Activated naive CD4-positive, alpha-beta T cell (primary cell): Measurements from ENCODE around the gene COA6.

Experiments
- DNase-seq, 4 experiments: peaks; one replicate each; lab custom pipeline; 2025; lab: John Stamatoyannopoulos, UW

COA6 gene, protein sequence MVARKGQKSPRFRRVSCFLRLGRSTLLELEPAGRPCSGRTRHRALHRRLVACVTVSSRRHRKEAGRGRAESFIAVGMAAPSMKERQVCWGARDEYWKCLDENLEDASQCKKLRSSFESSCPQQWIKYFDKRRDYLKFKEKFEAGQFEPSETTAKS

DNA sequence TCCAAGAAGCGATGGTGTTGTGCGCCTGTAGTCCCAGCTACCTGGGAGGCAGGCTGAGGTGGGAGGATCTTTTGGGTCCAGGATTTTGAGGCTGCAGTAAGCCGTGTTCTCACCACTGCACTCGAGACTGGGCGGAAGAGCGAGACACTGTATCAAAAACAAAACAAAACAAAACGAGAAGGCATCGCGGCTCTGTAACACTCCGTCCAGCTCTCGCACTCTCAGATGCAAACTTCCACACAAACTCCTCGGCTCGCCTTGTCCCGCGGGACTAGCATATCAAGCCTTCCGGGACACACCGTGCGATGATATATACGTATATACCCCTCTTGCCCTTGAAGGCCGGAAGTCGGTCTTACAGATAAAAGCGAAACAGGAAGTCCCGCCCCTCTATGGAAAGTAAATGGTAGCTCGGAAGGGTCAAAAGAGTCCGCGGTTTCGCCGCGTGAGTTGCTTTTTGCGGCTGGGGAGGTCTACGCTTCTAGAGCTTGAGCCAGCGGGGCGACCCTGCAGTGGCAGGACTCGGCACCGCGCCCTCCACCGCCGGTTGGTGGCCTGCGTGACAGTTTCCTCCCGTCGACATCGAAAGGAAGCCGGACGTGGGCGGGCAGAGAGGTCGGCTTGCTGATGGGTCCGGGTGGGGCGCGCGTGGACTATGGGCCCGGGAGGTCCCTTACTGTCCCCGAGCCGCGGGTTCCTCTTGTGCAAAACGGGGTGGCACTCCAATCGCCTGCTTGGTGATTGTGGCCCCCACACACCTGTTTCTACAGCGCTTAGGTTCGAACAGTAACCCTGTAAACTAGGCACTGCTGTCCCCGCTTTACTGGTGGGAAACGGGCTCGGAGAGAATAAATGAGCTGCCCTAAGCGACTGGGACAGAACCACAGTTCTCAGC, at the start of gene COA6:
Gene COA6, plus strand, starts transcription at position 393 of the 895 bp plus-strand sequence. Its CDS starts 11 bp downstream, at position 404.
- DNase-seq: peak; percentile 76 to 83 (median 81)

DNA sequence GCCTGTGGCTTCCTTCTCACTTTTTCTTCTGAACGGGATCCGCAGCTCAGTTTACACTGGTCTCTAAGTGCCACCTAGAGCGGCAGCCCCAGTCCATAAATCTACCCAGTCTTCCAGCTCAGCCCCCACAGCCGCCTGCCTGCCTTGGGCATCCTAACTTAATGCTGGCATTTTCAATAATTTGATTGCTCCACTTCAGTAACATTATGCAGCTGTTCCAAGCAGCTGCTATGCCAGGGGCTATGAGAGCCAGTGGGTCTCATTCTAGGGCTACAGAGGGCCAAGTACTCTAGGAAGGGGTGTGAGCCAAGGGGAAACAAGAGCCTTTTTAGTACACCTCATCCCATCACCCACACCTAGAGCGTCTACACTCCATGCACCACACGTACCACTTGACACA, 48.4 kb upstream of the COA6 start:
- DNase-seq: no peak

DNA sequence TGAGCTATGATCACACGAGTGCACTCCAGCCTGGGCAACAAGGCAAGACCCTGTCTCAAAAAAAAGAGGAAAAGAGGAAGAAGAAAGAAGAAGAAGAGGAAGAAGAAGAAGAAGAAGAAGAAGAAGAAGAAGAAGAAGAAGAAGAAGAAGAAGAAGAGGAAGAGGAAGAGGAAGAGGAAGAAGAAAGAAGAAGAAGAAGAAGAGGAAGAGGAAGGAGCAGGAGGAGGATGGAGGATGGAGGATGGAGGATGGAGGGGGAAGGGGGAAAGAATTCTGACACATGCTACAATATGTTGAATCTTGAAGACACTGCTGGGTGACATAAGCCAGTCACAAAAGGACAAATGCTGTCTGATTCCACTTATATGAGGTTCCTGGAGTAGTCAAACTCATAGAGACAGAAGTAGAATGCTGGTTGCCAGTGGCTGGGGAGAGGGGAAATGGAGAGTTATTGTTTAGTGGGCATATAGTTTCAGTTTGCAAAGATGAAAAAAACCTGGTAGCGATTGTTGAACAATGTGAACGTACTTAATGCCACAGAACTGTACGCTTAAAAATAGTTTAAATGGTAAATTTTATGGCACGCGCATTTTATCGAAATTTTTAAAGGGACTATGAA, 47.3 kb upstream of the COA6 start:
- DNase-seq: no peak

DNA sequence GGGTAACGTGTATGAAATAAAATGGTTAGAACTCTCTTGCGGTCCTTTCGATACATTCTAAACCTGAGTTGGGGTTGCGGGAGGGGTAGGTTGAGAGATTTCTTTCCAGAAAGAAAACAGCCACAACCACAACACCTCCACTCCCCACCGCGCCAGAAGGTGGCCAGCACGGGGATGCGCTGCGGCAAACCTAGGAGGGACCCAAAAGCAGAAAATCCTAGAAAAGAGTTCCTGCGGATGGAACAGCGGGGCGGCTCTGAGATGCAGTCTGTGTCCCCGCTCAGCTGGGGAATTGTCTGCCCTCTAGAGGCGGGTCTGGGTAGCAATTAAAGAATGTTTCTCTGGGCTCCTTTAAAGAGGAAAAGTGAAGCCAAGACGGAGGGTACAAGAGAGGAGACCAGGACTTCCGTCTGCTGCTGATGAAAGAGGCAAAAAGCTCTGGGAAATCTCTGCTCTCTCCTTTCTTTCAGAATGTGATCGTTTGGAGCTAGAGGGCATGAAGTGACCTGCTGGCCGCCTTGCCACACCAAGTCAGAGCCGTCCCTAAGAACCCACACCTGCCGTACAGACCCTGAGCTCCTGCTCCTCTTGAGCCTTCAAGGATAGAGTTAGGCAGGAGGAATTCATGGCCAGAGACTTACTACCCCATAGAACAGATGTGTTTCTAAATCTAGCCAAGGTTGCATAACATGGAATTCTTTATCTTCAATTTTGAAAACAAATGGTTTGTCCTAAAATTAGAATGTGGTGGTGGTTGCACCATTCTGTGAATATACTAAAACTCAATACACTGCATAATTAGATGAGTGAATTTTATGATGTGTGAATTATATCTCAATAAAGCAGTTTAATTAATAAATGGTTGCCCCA, 46.5 kb upstream of the COA6 start:
- DNase-seq: peak in 3 of 4 experiments; percentile 25 to 54 (median 45)

DNA sequence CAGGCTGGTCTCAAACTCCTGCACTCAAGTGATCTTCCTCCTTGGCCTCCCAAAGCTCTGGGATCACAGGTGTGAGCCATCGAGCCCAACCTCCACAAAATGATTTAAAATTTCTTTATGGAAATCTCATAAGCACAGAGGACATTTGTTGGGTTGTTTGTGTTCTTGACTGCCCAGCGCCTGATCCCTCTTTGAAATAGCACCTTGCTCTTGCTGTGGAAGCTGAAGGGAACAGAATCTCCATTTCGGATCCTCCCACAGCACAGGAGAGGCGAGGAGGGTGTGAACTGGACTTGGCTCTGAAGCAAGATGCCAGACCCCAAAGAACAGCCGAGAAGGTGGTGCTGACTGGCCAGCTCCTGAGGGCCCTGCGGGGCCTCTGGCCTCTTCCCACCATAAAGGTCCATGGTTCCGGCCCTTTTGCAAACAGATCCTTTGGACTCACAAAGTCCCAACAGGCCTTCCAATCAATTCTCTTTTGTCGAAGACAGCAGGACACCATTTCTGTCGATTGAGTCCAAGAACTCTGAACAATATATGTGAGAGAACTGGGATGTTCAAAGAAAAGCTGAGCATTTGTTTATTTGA, 45.6 kb upstream of the COA6 start:
- no peak for DNase-seq

DNA sequence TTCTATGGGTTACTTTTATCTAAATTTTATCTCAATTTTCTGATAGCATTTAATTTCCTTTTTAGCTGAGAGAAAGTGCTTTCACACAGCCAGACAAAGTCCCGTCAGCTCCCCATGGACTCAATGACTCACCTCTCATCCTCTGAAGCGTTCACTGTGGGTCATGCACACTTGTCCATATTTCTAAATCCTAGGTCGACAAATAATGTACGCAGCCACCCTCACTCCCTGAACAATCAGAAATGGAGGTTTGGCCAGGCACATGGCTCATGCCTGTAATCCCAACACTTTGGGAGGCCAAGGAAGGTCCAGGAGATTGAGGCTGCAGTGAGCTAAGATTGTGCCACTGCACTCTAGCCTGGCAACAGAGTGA, 42.4 kb upstream of the COA6 start:
- no peak for DNase-seq

DNA sequence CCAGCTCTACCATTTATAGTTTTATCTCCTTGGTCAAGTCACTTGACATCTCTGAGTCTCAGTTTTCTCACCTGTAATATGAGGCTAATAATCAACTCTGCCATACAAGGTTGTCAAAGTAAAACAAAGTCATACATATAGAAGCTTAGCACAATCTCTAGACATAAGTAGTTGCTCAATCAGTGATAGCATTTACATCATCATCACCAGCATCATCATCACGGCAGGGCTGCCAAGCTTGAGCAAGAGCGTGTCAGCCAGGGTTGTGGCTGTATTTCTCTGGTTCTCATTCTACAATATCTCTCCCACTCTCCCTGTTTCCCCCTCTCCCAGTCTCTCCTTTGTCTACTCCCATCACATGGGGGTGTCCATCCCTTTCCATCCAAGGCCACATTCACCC, 41.7 kb upstream of the COA6 start:
- DNase-seq: no peak

DNA sequence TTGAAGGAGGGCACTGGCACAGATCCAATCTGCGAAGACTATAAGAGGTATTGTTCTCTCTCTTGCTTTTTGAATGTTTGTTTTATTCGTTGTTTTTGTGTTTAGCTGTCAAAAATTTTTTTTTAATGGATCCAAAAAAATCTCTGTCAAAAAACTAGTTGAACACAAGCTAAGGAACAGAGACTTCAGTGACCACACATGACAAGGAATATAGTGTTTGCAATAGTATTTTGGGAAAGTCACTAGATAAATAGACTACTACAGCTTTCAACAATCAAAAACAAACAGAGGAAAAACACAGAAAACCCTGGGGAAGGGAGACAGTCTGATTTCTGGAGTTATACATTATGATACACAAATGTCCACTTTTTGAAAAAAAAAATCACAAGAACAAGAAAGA, 36.9 kb upstream of the COA6 start:
- DNase-seq: no peak

DNA sequence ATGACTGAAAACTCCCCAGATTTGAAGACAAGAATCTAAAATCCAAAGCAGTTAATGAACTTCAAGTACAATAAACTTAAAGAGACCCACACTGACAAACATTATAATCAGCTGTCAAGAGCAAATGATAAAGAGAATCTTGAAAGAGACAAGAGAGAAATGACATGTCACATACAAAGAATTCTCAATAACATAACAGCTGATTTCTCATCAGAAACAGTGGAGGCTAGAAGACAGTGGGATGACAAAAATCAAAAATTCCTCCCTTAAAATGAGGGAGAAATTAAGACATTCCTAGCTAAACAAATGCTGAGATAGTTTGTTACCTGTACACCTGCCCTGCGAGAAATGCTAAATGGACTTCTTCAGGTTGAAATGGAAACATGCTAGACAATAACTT, 36.0 kb upstream of the COA6 start:
- DNase-seq: no peak

DNA sequence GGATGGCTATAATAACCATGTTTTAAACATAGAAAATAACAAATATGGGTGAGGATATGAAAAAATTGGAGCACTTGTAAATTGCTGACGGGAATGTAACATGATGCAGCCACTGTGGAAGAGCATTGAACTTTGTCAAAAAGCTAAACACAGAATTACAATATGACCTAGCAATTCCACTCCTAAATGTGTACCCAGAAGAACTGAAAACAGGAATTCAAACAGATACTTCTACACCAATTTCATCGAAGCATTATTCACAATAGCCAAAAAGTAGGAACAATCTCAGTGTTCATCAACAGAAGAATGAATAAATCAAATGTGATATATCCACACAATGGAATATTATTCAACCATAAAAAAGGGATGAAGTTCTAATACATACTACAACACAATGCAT, 32.7 kb upstream of the COA6 start:
- DNase-seq: no peak

DNA sequence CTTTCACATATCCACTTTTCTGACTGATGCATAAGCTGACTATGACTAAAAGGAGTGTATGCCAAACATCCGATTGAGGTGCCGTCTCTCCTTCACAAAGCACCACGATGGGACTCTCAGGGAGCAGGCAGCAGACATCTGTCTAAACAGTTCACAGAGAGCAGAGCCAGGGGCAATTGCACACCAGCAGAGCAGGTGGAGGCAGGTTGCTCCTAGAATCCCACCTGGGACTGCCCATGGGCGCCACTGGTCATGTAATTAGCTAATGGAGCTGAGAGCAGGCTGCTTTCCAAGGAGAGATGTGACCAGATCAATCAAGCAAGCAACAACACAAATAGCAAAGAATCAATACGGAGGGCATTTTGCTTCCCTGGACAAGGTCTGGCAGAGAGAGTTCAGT, 30.5 kb upstream of the COA6 start:
- no peak for DNase-seq

DNA sequence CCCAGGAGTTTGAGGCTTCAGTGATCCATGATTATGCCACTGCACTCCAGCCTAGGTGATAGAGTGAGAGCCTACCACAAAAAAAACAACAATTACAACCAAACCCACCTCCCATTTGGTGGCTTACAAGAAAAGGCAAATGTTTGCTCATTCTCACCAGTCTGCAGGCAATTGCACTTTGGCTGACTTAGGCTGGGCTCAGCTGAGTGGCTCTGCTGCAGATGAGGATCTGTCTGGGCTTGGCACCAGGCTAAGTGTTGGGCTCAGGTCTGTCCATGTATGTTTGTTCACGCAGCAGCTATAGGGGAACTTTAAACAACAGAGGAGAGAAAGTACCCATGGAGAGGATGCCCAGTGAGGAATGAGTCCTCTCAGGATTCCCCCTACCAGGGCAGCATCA, 28.0 kb upstream of the COA6 start:
- DNase-seq: no peak

DNA sequence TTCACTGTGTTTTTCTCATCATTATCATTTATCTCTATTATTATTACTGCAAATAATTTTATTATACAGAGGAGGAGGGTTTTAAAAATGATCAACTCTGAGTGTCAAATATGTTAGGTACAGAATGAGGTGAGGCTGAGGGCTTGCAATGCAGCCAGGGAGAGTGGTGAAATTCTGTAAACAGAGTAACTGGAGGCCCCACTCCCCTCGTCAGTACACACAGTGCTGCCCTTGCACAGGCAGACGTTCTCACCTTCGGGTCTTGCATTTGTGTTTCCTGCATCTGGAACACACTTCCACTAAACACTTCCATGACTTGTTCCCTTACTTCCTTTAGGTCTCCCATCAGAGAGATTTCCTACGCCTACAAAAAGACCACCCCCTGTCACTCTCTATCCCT, 24.3 kb upstream of the COA6 start:
- no peak for DNase-seq

DNA sequence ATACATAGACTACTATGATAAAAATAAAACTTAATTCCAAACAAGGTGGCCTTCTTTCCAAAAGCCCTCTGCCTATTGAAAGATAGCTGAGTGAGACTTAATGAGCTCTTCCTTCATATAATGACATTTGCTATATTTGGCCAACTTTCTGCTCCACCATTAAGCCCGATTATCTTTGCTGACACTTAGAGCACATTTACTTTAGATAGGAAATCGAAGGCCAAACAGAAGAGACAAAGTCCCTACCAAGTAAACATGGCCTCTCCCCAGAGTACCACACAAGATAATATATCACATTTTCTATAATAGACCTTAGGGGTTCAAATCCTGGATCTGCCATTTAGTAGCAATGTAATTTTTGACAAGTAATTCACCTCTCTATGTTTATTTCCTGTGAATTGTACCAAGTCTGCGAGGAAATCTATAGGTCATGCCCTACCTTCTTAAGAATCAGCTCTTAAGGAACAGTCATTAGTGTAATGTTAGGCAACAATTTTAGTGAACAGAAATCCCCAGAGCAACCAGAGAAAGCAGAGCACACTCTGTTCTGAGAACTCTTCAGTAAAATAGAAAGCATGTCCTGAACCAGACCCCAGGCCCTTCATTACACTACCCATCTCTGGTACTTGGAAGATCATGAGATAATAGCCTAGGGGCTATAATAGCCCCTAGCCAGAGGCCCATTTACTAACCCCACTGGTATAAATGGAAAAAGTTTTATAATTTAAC, 17.3 kb upstream of the COA6 start:
- DNase-seq: no peak

DNA sequence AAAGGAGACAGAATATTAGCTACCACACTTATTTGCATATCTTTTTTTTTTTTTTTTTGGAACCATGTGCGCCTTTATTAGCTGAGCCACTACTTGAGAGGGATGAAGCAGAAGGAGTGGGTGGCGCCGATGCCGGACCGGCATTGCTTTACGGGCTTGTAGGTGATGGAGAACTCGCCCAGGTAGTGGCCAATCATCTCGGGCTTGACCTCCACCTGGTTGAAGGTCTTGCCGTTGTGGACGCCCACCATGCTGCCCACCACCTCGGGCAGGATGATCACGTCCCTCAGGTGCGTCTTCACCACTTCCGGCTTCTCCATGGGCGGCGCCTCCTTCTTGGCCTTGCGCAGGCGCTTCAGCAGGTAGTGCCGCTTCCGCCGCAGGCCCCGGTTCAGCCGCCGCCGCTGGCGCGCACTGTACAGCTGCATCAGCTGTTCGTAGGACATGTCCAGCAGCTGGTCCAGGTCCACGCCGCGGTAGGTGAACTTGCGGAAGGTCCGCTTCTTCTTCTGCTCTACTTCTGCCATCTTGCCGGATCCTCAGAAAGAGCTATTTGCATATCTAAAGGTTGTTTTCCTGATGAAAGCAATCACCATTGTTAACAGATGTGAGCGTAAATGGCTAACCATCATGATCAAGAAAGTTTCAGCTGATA, 16.5 kb upstream of the COA6 start:
- DNase-seq: peak in 3 of 4 experiments; percentile 8 to 32 (median 26)

DNA sequence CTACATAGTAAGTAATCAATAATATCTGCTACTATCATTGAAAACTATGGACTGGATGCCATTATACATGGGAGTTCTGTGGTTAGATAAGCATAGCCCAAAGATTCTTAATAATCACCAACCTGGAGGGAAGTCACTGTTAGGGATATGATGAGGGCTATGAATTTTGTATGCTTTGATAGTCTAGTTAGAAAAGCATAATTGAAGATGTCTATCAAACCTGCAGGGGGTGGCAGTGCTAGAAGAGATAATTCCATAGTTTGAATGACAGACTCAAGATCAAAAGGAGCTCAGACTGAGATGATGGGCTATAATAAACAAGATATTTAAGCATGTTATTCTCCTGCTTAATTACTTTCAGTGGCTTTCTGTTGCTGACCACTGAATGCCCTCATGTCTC, 15.4 kb upstream of the COA6 start:
- no peak for DNase-seq

DNA sequence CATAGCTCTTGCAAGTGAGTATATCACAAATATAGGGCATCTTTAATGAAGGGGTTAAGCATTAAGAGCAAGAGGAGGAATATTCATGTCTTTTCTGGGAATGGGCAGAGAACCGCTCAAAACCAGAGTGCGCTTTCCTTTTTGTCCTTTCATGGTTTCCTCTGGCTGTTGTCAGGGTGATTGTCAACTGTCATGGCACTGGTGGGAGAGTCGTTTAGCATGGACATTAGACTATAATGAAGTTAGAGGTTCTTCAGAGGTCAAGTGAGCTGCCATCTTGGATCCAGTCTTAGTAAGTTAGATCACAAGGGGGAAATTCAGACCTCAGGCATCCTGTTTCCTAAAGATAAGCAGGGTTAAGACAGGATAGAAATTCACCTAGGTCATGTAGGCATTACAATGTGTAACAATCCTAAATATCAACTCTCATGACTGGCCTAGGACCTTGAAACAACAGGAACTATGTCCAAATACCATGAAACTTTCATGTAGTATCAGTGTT, 12.1 kb upstream of the COA6 start:
- no peak for DNase-seq

DNA sequence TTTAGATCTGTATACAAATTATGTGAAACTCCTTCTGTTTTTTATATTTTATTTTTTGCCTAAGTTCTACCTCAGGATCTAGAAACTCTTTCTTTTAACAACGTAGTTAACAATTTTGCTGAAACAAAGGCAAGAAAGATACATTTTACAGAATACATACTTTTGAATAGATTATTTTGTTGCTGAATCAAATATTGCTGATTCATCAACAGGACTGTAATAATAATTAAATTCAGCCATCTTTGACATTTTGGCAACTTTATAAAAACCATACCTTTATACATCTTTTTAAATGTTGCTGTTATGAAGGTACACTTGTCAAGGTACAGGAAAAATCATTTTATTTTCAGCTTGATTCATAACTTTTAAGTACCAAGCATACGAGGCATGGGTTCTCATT, 10.7 kb upstream of the COA6 start:
- DNase-seq: no peak

DNA sequence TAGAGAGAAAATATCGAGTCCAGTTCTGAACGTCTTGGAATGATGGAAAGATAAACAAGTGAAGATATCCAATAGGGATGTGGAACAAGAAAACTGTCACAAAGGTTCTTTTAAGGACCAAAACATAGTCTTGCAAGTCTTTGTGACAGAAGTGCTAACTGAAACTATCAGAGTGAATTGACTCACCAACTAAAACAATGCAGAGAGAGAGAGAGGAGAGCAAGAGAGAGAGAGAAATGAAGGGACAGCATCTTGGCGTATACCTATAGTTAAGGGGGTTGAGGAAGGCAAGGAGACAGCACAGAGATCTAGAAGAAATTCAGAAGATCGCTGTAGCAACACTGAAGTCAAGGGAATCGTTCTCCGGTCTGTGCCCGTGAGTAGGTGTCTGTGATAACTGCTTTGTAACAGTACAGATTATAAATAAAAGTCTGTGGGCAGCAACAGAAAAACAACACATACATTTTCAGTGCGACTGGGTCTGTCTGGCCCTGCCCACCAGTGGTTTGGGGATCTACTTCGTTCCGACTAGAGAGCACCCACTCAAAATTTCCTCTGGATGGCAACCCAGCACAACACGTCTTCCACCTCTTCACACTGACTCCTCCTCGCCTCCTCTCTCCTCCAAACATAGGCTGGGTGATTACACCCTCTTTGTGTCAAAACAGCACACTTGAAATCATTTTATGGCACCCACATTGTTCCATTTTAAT, 4.8 kb upstream of the COA6 start:
- no peak for DNase-seq

DNA sequence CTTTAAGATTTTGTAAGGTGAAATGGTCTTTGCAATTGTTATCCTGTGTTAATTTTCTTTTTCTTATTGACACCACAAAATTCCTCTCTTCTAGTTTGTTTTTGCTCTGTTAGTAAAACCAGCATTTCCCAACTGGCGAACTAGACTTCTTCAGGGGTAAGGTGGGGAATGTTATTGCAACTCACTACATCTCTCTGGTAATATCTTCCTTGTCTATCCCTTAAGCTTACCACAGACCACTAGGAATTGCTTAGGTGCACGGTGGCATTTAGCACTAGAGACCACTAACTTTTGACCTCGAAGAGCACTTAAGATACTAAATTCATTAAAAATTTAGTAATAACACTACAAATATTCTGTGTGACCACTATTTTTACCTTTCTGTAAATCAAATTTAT, 4.2 kb upstream of the COA6 start:
- no peak for DNase-seq
